OCI-LY1 (cell line): Measurements from ENCODE around the gene CTPS1.

ENCODE experiments used
- H2AFZ ChIP-seq: fragments of 200-600 bp; sonication (generic), shearing (Covaris generic); 2 replicates; pipeline ENCODE4 v1.6.0; 2014; ENCODE audit warnings: antibody characterized with exemption, mild to moderate bottlenecking, low read length
- H3F3A ChIP-seq: fragments of 200-600 bp; sonication (generic), shearing (Covaris generic); 2 replicates; pipeline ENCODE4 v1.6.0; 2014; ENCODE audit warnings: mild to moderate bottlenecking, antibody characterized with exemption, low read length, moderate library complexity; ENCODE audit not compliant: insufficient read depth
- H3K27ac ChIP-seq: fragments of 200-600 bp; sonication (generic); 2 replicates; pipeline ENCODE4 v1.5.1; 2014; ENCODE audit warnings: low read length, mixed run types, mild to moderate bottlenecking, low read depth; ENCODE audit not compliant: poor library complexity, severe bottlenecking
- H3K27me3 ChIP-seq: fragments of 200-600 bp; sonication (generic); 2 replicates; pipeline ENCODE4 v1.6.0; 2014; ENCODE audit warnings: antibody characterized with exemption, mild to moderate bottlenecking, low read length, moderate library complexity; ENCODE audit not compliant: insufficient read depth
- H3K36me3 ChIP-seq: fragments of 200-600 bp; sonication (generic); 2 replicates; pipeline ENCODE4 v1.6.1; 2014; ENCODE audit warnings: mild to moderate bottlenecking, antibody characterized with exemption, low read length, moderate library complexity, mixed read lengths; ENCODE audit not compliant: insufficient read depth
- H3K4me1 ChIP-seq: fragments of 200-600 bp; sonication (generic); 2 replicates; pipeline ENCODE4 v1.5.1; 2014; ENCODE audit warnings: mild to moderate bottlenecking, low read length, moderate library complexity; ENCODE audit not compliant: insufficient read depth, severe bottlenecking
- H3K4me2 ChIP-seq: fragments of 200-600 bp; sonication (generic), shearing (Covaris generic); 2 replicates; pipeline ENCODE4 v1.6.1; 2014; ENCODE audit warnings: low read length
- H3K4me3 ChIP-seq: fragments of 200-600 bp; sonication (generic); 2 replicates; pipeline ENCODE4 v1.5.1; 2014; ENCODE audit warnings: low read length, low read depth, mild to moderate bottlenecking, mixed read lengths; ENCODE audit not compliant: poor library complexity, severe bottlenecking
- H3K79me2 ChIP-seq: fragments of 200-600 bp; shearing (Covaris generic); 2 replicates; pipeline ENCODE4 v1.6.1; 2016; ENCODE audit warnings: mixed run types, low read length, mixed read lengths; ENCODE audit not compliant: insufficient read depth
- H3K9ac ChIP-seq: fragments of 200-600 bp; sonication (generic), shearing (Covaris generic); 2 replicates; pipeline ENCODE4 v1.6.1; 2014; ENCODE audit warnings: mild to moderate bottlenecking, low read length, mixed read lengths
- H3K9me2 ChIP-seq: fragments of 200-600 bp; sonication (generic), shearing (Covaris generic); 2 replicates; pipeline ENCODE4 v1.6.1; 2014; ENCODE audit warnings: low read depth, mild to moderate bottlenecking, low read length, mixed read lengths
- H3K9me3 ChIP-seq: fragments of 200-600 bp; shearing (Covaris generic); 2 replicates; pipeline ENCODE4 v1.6.1; 2014; ENCODE audit warnings: low read length, mixed read lengths
- H4K20me1 ChIP-seq: fragments of 200-600 bp; sonication (generic), shearing (Covaris generic); 2 replicates; pipeline ENCODE4 v1.6.0; 2016; ENCODE audit warnings: mild to moderate bottlenecking, low read length; ENCODE audit not compliant: insufficient read depth
- EZH2 ChIP-seq: fragments of 200-600 bp; sonication (generic), shearing (Covaris generic); IDR thresholded peaks from 2 replicates; pipeline ENCODE4 v1.8.0; 2017; ENCODE audit warnings: borderline replicate concordance, mixed run types, mild to moderate bottlenecking, antibody characterized with exemption, low read length, moderate library complexity, mixed read lengths
- TF ChIP-seq, protein P1 (sequence below): fragments of 200-600 bp; sonication (generic), shearing (Covaris generic); IDR thresholded peaks from 2 replicates; pipeline ENCODE4 v1.5.1; 2017; ENCODE audit warnings: mild to moderate bottlenecking, antibody characterized with exemption, low read length, moderate library complexity, mixed read lengths

CTPS1 gene

GRCh38 chr1:41028034-41028642 lies 48.6 kb downstream of the CTPS1 start:
- Histone ChIP-seq H3K36me3 (peaks cover 29% of the 10 kb centered on the region), H3K4me3 (no peak overlapping the region), H2AFZ (no peak overlapping the region), H3K9ac (no peak overlapping the region), H3K27me3 (no peaks in the 10 kb centered on the region), H3K4me2 (no peak overlapping the region), H3K9me2 (no peaks in the 10 kb centered on the region), H3K9me3 (no peaks in the 10 kb centered on the region), H3K27ac (no peak overlapping the region), H3K79me2 (no peaks in the 10 kb centered on the region), H3K4me1 (peaks cover 15% of the 10 kb centered on the region), H3F3A (no peaks in the 10 kb centered on the region), H4K20me1 (no peaks in the 10 kb centered on the region)
- TF ChIP-seq, protein P1, sequence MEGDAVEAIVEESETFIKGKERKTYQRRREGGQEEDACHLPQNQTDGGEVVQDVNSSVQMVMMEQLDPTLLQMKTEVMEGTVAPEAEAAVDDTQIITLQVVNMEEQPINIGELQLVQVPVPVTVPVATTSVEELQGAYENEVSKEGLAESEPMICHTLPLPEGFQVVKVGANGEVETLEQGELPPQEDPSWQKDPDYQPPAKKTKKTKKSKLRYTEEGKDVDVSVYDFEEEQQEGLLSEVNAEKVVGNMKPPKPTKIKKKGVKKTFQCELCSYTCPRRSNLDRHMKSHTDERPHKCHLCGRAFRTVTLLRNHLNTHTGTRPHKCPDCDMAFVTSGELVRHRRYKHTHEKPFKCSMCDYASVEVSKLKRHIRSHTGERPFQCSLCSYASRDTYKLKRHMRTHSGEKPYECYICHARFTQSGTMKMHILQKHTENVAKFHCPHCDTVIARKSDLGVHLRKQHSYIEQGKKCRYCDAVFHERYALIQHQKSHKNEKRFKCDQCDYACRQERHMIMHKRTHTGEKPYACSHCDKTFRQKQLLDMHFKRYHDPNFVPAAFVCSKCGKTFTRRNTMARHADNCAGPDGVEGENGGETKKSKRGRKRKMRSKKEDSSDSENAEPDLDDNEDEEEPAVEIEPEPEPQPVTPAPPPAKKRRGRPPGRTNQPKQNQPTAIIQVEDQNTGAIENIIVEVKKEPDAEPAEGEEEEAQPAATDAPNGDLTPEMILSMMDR = no peak
- no peak for TF ChIP-seq EZH2

GRCh38 chr1:41030872-41031616 lies 51.5 kb downstream of the CTPS1 start:
- no peaks in the 10 kb centered on the region for H3F3A ChIP-seq
- no peak overlapping the region for H3K4me3 ChIP-seq
- no peaks in the 10 kb centered on the region for H3K9me3 ChIP-seq
- no peak overlapping the region for H3K4me2 ChIP-seq
- H3K36me3 ChIP-seq = peaks cover 34% of the 10 kb centered on the region
- H3K9ac ChIP-seq = no peak overlapping the region
- no peaks in the 10 kb centered on the region for H3K79me2 ChIP-seq
- H4K20me1 ChIP-seq = no peaks in the 10 kb centered on the region
- H3K27ac ChIP-seq = no peak overlapping the region
- H3K27me3 ChIP-seq = no peaks in the 10 kb centered on the region
- no peak overlapping the region for H2AFZ ChIP-seq
- no peaks in the 10 kb centered on the region for H3K9me2 ChIP-seq
- peaks cover 6% of the 10 kb centered on the region for H3K4me1 ChIP-seq
- TF ChIP-seq EZH2 = no peak
- TF ChIP-seq, protein P1 = no peak

DNA sequence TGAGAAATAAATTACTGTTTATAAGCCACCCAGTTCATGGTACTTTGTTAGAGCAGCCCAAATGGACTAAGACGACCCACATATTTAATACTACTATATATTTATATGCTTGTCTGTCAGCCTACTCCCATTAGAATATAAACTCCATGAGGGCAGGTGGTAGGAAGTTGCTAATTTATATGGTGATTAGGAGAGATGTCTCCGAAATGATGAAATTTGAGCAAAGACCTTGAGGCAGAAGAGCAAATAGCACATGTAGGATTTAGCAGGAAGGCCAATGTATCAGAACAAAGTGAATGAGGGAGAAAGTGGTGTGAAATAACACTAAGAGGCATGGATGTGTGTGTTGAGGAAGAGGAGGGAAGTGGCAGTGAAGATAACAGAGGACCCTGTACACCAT lies 52.7 kb downstream of the CTPS1 start:
- H3K27ac ChIP-seq = no peak overlapping the region
- H3K9me3 ChIP-seq = no peaks in the 10 kb centered on the region
- H3K79me2 ChIP-seq = no peaks in the 10 kb centered on the region
- no peak overlapping the region for H3K4me3 ChIP-seq
- H3K27me3 ChIP-seq = no peaks in the 10 kb centered on the region
- no peak overlapping the region for H3K4me2 ChIP-seq
- no peak overlapping the region for H2AFZ ChIP-seq
- peaks cover 39% of the 10 kb centered on the region for H3K36me3 ChIP-seq
- no peak overlapping the region for H3K9ac ChIP-seq
- no peak for TF ChIP-seq EZH2
- TF ChIP-seq, protein P1 = no peak
- H4K20me1 ChIP-seq = no peaks in the 10 kb centered on the region
- no peaks in the 10 kb centered on the region for H3F3A ChIP-seq
- no peaks in the 10 kb centered on the region for H3K4me1 ChIP-seq
- H3K9me2 ChIP-seq = no peaks in the 10 kb centered on the region
